Fibroblast of lung (primary cell): ENCODE measurements around the gene GLIS1. TPM values are rescaled to one million over a fixed set of nuclear protein-coding genes. Genes with fewer than 3 reads are reported as not detected.
A peak's percentile ranks its signal among the peaks of the same experiment; 100 is the strongest.

Source experiments
- DNase-seq, 2 donors: peaks; one replicate each; pipeline versions ENCODE4 v3.0.0 to v3.0.0-alpha.2; 2010; ENCODE audit warnings: low read depth in 2 of 2
- H2AFZ ChIP-seq: 2 replicates; pipeline ENCODE4 v1.5.1; 2012; ENCODE audit warnings: low read length, control low read depth, inconsistent platforms
- H3K27ac ChIP-seq: 2 replicates; pipeline ENCODE4 v1.5.1; 2011; ENCODE audit warnings: low read length, control low read depth; ENCODE audit not compliant: insufficient read depth
- H3K27me3 ChIP-seq: 2 replicates; pipeline ENCODE4 v1.5.1; 2011; ENCODE audit warnings: mild to moderate bottlenecking, low read length; ENCODE audit not compliant: control insufficient read depth, insufficient read depth
- H3K36me3 ChIP-seq: 2 replicates; pipeline ENCODE4 v1.5.1; 2011; ENCODE audit warnings: low read length; ENCODE audit not compliant: control insufficient read depth, insufficient read depth
- H3K4me1 ChIP-seq: 2 replicates; pipeline ENCODE4 v1.5.1; 2011; ENCODE audit warnings: low read length; ENCODE audit not compliant: control insufficient read depth, insufficient read depth; ENCODE audit errors: extremely low read depth
- H3K4me2 ChIP-seq: 2 replicates; pipeline ENCODE4 v1.5.1; 2011; ENCODE audit warnings: low read length, control low read depth; ENCODE audit not compliant: insufficient read depth; ENCODE audit errors: extremely low read depth
- H3K4me3 ChIP-seq, 4 experiments: fragments of 200-600 bp in 1 of 4; sonication (generic) in 1 of 4; replicated peaks in 1 of 4; 2 replicates each; pipeline ENCODE4 v1.5.1; 2011 to 2016; ENCODE audit warnings: low read length in 4 of 4, low read depth in 3 of 4, mild to moderate bottlenecking in 3 of 4, control low read depth in 2 of 4, inconsistent platforms in 1 of 4, mixed read lengths in 1 of 4; ENCODE audit not compliant: insufficient read depth in 1 of 4; ENCODE audit errors: control extremely low read depth in 1 of 4
- H3K79me2 ChIP-seq: 2 replicates; pipeline ENCODE4 v1.5.1; 2012; ENCODE audit warnings: mild to moderate bottlenecking, low read length, inconsistent platforms; ENCODE audit not compliant: control insufficient read depth, insufficient read depth
- H3K9ac ChIP-seq: 2 replicates; pipeline ENCODE4 v1.5.1; 2011; ENCODE audit warnings: mild to moderate bottlenecking, low read length, control low read depth; ENCODE audit not compliant: insufficient read depth
- H3K9me3 ChIP-seq: 2 replicates; pipeline ENCODE4 v1.5.1; 2012; ENCODE audit warnings: low read depth, low read length; ENCODE audit not compliant: control insufficient read depth, insufficient read depth
- H4K20me1 ChIP-seq: 2 replicates; pipeline ENCODE4 v1.5.1; 2011; ENCODE audit warnings: low read length; ENCODE audit not compliant: control insufficient read depth, insufficient read depth; ENCODE audit errors: extremely low read depth
- CTCF ChIP-seq, 2 donors: IDR thresholded peaks in 1 of 2; conservative IDR thresholded peaks in 1 of 2; 1 replicate in 1 of 2; 2 replicates in 1 of 2; pipeline ENCODE4 v1.5.1; 2011 to 2012; ENCODE audit warnings: low read length in 2 of 2, control low read depth in 1 of 2, inconsistent platforms in 1 of 2, low read depth in 1 of 2, mild to moderate bottlenecking in 1 of 2
- EZH2 ChIP-seq: IDR thresholded peaks from 2 replicates; pipeline ENCODE4 v1.5.1; 2012; ENCODE audit warnings: low read length, control low read depth, mild to moderate bottlenecking; ENCODE audit errors: missing control alignments
- polyA plus RNA-seq, 2 donors: library from polyadenylated mRNA; depleted of rRNA in 1 of 2; stranded (reverse) in 1 of 2; unstranded in 1 of 2; fragments of >200 nt; gene quantifications; 2 replicates each; pipeline ENCODE4 v1.2.1, GENCODE V29; 2011 to 2012; ENCODE audit warnings: missing spikeins in 1 of 2
- total RNA-seq: library from RNA; depleted of rRNA; stranded (reverse); fragments of >200 nt; gene quantifications from 2 replicates; pipeline ENCODE4 v1.2.1, GENCODE V29; 2014

GLIS1 gene
- total and polyA plus RNA-seq, 2 donors (not counting 1 experiment from before 2014, with no cell fraction given), result under 0.01 to 0.05 TPM

- Histone ChIP-seq H4K20me1 (no peaks in the 10 kb centered on the region), H3K9ac (no peak overlapping the region), H3K9me3 (no peaks in the 10 kb centered on the region), H2AFZ (no peak overlapping the region), H3K27me3 (no peaks in the 10 kb centered on the region), H3K27ac (peak overlapping the region; percentile 6), H3K4me1 (peaks cover 2% of the 10 kb centered on the region), H3K79me2 (no peaks in the 10 kb centered on the region), H3K4me2 (no peak overlapping the region), H3K36me3 (no peaks in the 10 kb centered on the region), H3K4me3 (peak overlapping the region in 1 of 4 experiments; percentile 40)
- no peak for TF ChIP-seq EZH2
- no peak for TF ChIP-seq CTCF (conservative IDR thresholded peaks at IDR 0.05 in 1 of 2, IDR thresholded peaks at IDR 0.05 in 1 of 2; ENCODE audit: low read depth in 1 of 2, low read length in 2 of 2)
- DNase-seq, result no peak
These were observed 27.3 kb upstream of the GLIS1 start for GRCh38 chr1:53766194-53766742.

- Histone ChIP-seq H3K27me3 (no peaks in the 10 kb centered on the region), H3K4me1 (peaks cover 2% of the 10 kb centered on the region), H3K4me3 (no peak overlapping the region), H2AFZ (peak overlapping the region; percentile 75), H4K20me1 (no peaks in the 10 kb centered on the region), H3K36me3 (no peaks in the 10 kb centered on the region), H3K4me2 (no peak overlapping the region), H3K9ac (no peak overlapping the region), H3K79me2 (no peaks in the 10 kb centered on the region), H3K27ac (no peak overlapping the region), H3K9me3 (no peaks in the 10 kb centered on the region)
- peak; percentile 30 to 50 for DNase-seq
- TF ChIP-seq EZH2, result no peak
- no peak for TF ChIP-seq CTCF (conservative IDR thresholded peaks at IDR 0.05 in 1 of 2, IDR thresholded peaks at IDR 0.05 in 1 of 2; ENCODE audit: low read depth in 1 of 2, low read length in 2 of 2)
These were observed 26.7 kb upstream of the GLIS1 start for GRCh38 chr1:53765657-53766056.

- Histone ChIP-seq H3K4me1 (peaks cover 2% of the 10 kb centered on the region), H3K27me3 (no peaks in the 10 kb centered on the region), H2AFZ (no peak overlapping the region), H3K79me2 (no peaks in the 10 kb centered on the region), H4K20me1 (no peaks in the 10 kb centered on the region), H3K36me3 (no peaks in the 10 kb centered on the region), H3K4me2 (no peak overlapping the region), H3K9me3 (no peaks in the 10 kb centered on the region), H3K4me3 (no peak overlapping the region), H3K27ac (no peak overlapping the region), H3K9ac (no peak overlapping the region)
- TF ChIP-seq CTCF (conservative IDR thresholded peaks at IDR 0.05 in 1 of 2, IDR thresholded peaks at IDR 0.05 in 1 of 2; ENCODE audit: low read depth in 1 of 2, low read length in 2 of 2) (no peak), EZH2 (no peak)
- DNase-seq, result no peak
These were observed 24.9 kb upstream of the GLIS1 start for GRCh38 chr1:53763911-53764310.
